NCI-H82 treated with DMSO at 0.1 percent for 48 hours (cell line): Measurements from ENCODE around the gene ARHGAP8.

Experiments
- DNase-seq: peaks from one replicate; lab custom pipeline; 2025; ENCODE audit not compliant: unreplicated experiment; lab: John Stamatoyannopoulos, UW

The ARHGAP8 gene

GRCh38 chr22:44724859-44725258 lies 27.5 kb upstream of the ARHGAP8 start:
- no peak for DNase-seq

GRCh38 chr22:44726439-44726838 lies 25.9 kb upstream of the ARHGAP8 start:
- no peak for DNase-seq

GRCh38 chr22:44727148-44727547 lies 25.2 kb upstream of the ARHGAP8 start:
- DNase-seq = no peak

- no peak for DNase-seq
These were observed 24.7 kb upstream of the ARHGAP8 start for GRCh38 chr22:44727709-44728108.

- DNase-seq = no peak
These were observed 23.5 kb upstream of the ARHGAP8 start for GRCh38 chr22:44728761-44729324.

GRCh38 chr22:44729391-44730021 lies 22.9 kb upstream of the ARHGAP8 start:
- DNase-seq = no peak

GRCh38 chr22:44730022-44730393 lies 22.4 kb upstream of the ARHGAP8 start:
- DNase-seq = no peak

- DNase-seq = no peak
These were observed 21.7 kb upstream of the ARHGAP8 start for GRCh38 chr22:44730490-44731356.

- DNase-seq = no peak
These were observed 20.9 kb upstream of the ARHGAP8 start for GRCh38 chr22:44731357-44731970.

- DNase-seq = no peak
These were observed 20.3 kb upstream of the ARHGAP8 start for GRCh38 chr22:44732017-44732561.

GRCh38 chr22:44732661-44733060 lies 19.7 kb upstream of the ARHGAP8 start:
- no peak for DNase-seq

GRCh38 chr22:44733426-44734106 lies 18.8 kb upstream of the ARHGAP8 start:
- no peak for DNase-seq

- DNase-seq = no peak
These were observed 18.1 kb upstream of the ARHGAP8 start for GRCh38 chr22:44734278-44734677.

GRCh38 chr22:44734801-44735517 lies 17.4 kb upstream of the ARHGAP8 start:
- no peak for DNase-seq

GRCh38 chr22:44735518-44736428 lies 16.6 kb upstream of the ARHGAP8 start:
- DNase-seq = peak; percentile 35

- no peak for DNase-seq
These were observed 15.6 kb upstream of the ARHGAP8 start for GRCh38 chr22:44736581-44737405.

GRCh38 chr22:44737406-44738346 lies 14.7 kb upstream of the ARHGAP8 start:
- no peak for DNase-seq
